HepG2 (cell line): Measurements from ENCODE around the gene ZNF839. TPM values are rescaled to one million over a fixed set of nuclear protein-coding genes. Genes with fewer than 3 reads are reported as not detected.

Experiments used
- BRCA1 ChIP-seq: sonication (generic); formaldehyde crosslinking; IDR thresholded peaks from 2 replicates; pipeline ENCODE4 v1.4.0; 2020; ENCODE audit warnings: missing genetic modification reagents
- CBFB ChIP-seq: sonication (generic); formaldehyde crosslinking; IDR thresholded peaks from 2 replicates; pipeline ENCODE4 v1.4.0; 2020; ENCODE audit warnings: missing genetic modification reagents
- EED ChIP-seq: sonication (generic); formaldehyde crosslinking; IDR thresholded peaks from 2 replicates; pipeline ENCODE4 v1.5.0; 2020; ENCODE audit warnings: mild to moderate bottlenecking, missing genetic modification reagents
- FOSL2 ChIP-seq: sonication (generic); formaldehyde crosslinking; IDR thresholded peaks from 2 replicates; pipeline ENCODE4 v1.4.0; 2020; ENCODE audit warnings: missing genetic modification reagents
- GATAD2A ChIP-seq: IDR thresholded peaks from 2 replicates; pipeline ENCODE4 v1.6.1; 2016
- KAT8 ChIP-seq: IDR thresholded peaks from 2 replicates; pipeline ENCODE4 v1.6.1; 2016; ENCODE audit warnings: missing genetic modification reagents, missing compliant biosample characterization
- MTA3 ChIP-seq: sonication (generic); formaldehyde crosslinking; IDR thresholded peaks from 2 replicates; pipeline ENCODE4 v1.4.0; 2020; ENCODE audit warnings: missing genetic modification reagents
- NAIF1 ChIP-seq: sonication (generic); formaldehyde crosslinking; IDR thresholded peaks from 2 replicates; pipeline ENCODE4 v1.5.0; 2020; ENCODE audit warnings: mild to moderate bottlenecking, missing genetic modification reagents, borderline replicate concordance
- PAX8 ChIP-seq: sonication (generic); formaldehyde crosslinking; IDR thresholded peaks from 2 replicates; pipeline ENCODE4 v1.8.0; 2022; ENCODE audit warnings: mild to moderate bottlenecking, missing genetic modification reagents, borderline replicate concordance
- SCMH1 ChIP-seq: sonication (generic); formaldehyde crosslinking; IDR thresholded peaks from 2 replicates; pipeline ENCODE4 v1.9.0; 2021; ENCODE audit warnings: missing genetic modification reagents, mild to moderate bottlenecking, borderline replicate concordance
- SIN3B ChIP-seq: fragments of 150-350 bp; IDR thresholded peaks from 2 replicates; pipeline ENCODE4 v1.6.1; 2014; ENCODE audit warnings: low read length
- SKI ChIP-seq: fragments of 450-650 bp; IDR thresholded peaks from one replicate; pipeline ENCODE4 v1.6.1; 2018; ENCODE audit warnings: mild to moderate bottlenecking; ENCODE audit not compliant: partially characterized antibody
- TAF1 ChIP-seq: sonication (generic); formaldehyde crosslinking; IDR thresholded peaks from 2 replicates; pipeline ENCODE4 v1.4.0; 2020; ENCODE audit warnings: missing genetic modification reagents
- TBL1XR1 ChIP-seq: fragments of 150-350 bp; IDR thresholded peaks from 2 replicates; pipeline ENCODE4 v1.6.1; 2014; ENCODE audit warnings: borderline replicate concordance, low read length; ENCODE audit not compliant: partially characterized antibody
- ZBTB40 ChIP-seq, 2 experiments: fragments of 450-650 bp in 1 of 2; sonication (generic) in 1 of 2; formaldehyde crosslinking in 1 of 2; IDR thresholded peaks; 2 replicates each; pipeline versions ENCODE4 v1.6.1 to v1.8.0; 2016 to 2022; ENCODE audit warnings: antibody characterized with exemption in 1 of 2, mild to moderate bottlenecking in 1 of 2, missing genetic modification reagents in 1 of 2
- ZBTB46 ChIP-seq: sonication (generic); formaldehyde crosslinking; IDR thresholded peaks from 2 replicates; pipeline ENCODE4 v1.4.0; 2020; ENCODE audit warnings: mild to moderate bottlenecking, missing genetic modification reagents, borderline replicate concordance
- ZNF354B ChIP-seq: sonication (generic); formaldehyde crosslinking; IDR thresholded peaks from 2 replicates; pipeline ENCODE4 v1.8.0; 2022; ENCODE audit warnings: mild to moderate bottlenecking, missing genetic modification reagents
- ZNF691 ChIP-seq: sonication (generic); formaldehyde crosslinking; IDR thresholded peaks from 2 replicates; pipeline ENCODE4 v1.4.0; 2020; ENCODE audit warnings: missing genetic modification reagents, low read depth, mild to moderate bottlenecking, borderline replicate concordance
- ZNF850 ChIP-seq: sonication (generic); formaldehyde crosslinking; conservative IDR thresholded peaks from 2 replicates; pipeline ENCODE4 v1.9.0; 2021; ENCODE audit warnings: mild to moderate bottlenecking, missing genetic modification reagents
- polyA plus RNA-seq, 8 experiments: library from polyadenylated mRNA; depleted of rRNA in 3 of 8; stranded (reverse) in 7 of 8; unstranded in 1 of 8; fragments of >200 nt; fragmentation: Illumina TruSeq in 4 of 8; extraction: Trizol in 4 of 8; gene quantifications; 2 replicates each; pipeline versions ENCODE4 v1.2.1 to v1.2.3, GENCODE V29; 2011 to 2016; ENCODE audit warnings: low read depth in 4 of 8, missing spikeins in 1 of 8, mixed read lengths in 1 of 8; ENCODE audit not compliant: insufficient read depth in 1 of 8
- total RNA-seq, 5 experiments: library from RNA; depleted of rRNA; stranded (reverse); fragments of >200 nt; fragmentation: Illumina TruSeq; extraction: Trizol; gene quantifications; 2 replicates each; pipeline ENCODE4 v1.2.3, GENCODE V29; 2016; ENCODE audit warnings: low read depth in 1 of 5

ZNF839 gene
- total and polyA plus RNA-seq, 2 of the 13 experiments (the other 11 are each of a cell fraction or from before 2014, with no cell fraction given): 11.1 to 12.8 TPM

- TF ChIP-seq SIN3B (0 out of 2 replicates have a peak, but pooled peaks have one; percentile 6), GATAD2A (CRISPR knock-in tag) (no peak; the same call in 1 of the 2 replicates), TAF1 (CRISPR knock-in tag) (peak; percentile 8; the same call in 1 of the 2 replicates), FOSL2 (CRISPR knock-in tag) (no peak), MTA3 (CRISPR knock-in tag) (no peak), SCMH1 (no peak), NAIF1 (CRISPR knock-in tag) (no peak), BRCA1 (no peak), ZNF354B (CRISPR knock-in tag) (no peak), TBL1XR1 (no peak), EED (CRISPR knock-in tag) (no peak), CBFB (CRISPR knock-in tag) (no peak), ZBTB40 (IDR thresholded peaks at IDR 0.05) (no peak), ZBTB40 (CRISPR knock-in tag; IDR thresholded peaks at IDR 0.05) (no peak), SKI (no peak), ZNF691 (CRISPR knock-in tag) (no peak), PAX8 (no peak), KAT8 (CRISPR knock-in tag) (no peak), ZNF850 (CRISPR knock-in tag) (no peak), ZBTB46 (no peak)
Measured at GRCh38 chr14:102317564-102318248, 1.8 kb upstream of the ZNF839 start (continued).
